Type B pancreatic cell (in vitro differentiated cells): ENCODE measurements around the gene TTBK1. TPM values are rescaled to one million over a fixed set of nuclear protein-coding genes. Genes with fewer than 3 reads are reported as not detected.

ENCODE experiments used
- DNase-seq: peaks from one replicate; pipeline ENCODE4 v3.0.0; 2021; ENCODE audit warnings: mixed read lengths; ENCODE audit not compliant: unreplicated experiment; ENCODE audit errors: extremely low spot score
- H3K27ac Mint-ChIP-seq: 2 replicates; pipeline ENCODE4 v1.8.0; 2021; ENCODE audit warnings: mild to moderate bottlenecking, mixed read lengths
- H3K27me3 Mint-ChIP-seq: 2 replicates; pipeline ENCODE4 v1.8.0; 2021; ENCODE audit warnings: mixed read lengths
- H3K36me3 Mint-ChIP-seq: 2 replicates; pipeline ENCODE4 v1.8.0; 2021; ENCODE audit warnings: mixed read lengths
- H3K4me1 Mint-ChIP-seq: one replicate; pipeline ENCODE4 v1.8.0; 2021; ENCODE audit warnings: mixed read lengths; ENCODE audit not compliant: unreplicated experiment
- H3K4me3 Mint-ChIP-seq: 2 replicates; pipeline ENCODE4 v1.8.0; 2021; ENCODE audit warnings: mild to moderate bottlenecking, mixed read lengths
- H3K9me3 Mint-ChIP-seq: 2 replicates; pipeline ENCODE4 v1.8.0; 2021; ENCODE audit warnings: mixed read lengths
- CTCF ChIP-seq: fragments of 200-600 bp; sonication (generic); conservative IDR thresholded peaks from 2 replicates; pipeline ENCODE4 v1.5.0; 2021; ENCODE audit warnings: antibody characterized with exemption, mild to moderate bottlenecking
- total RNA-seq: library from RNA; stranded (reverse); gene quantifications from 2 replicates; pipeline ENCODE4 v1.2.1, GENCODE V29; 2021; ENCODE audit warnings: low replicate concordance

TTBK1 gene
- total RNA-seq, 1 donor from 2014 or later: 1.7 TPM

GRCh38 chr6:43280234-43280633, 37.0 kb downstream of the TTBK1 start:
- H3K36me3 Mint-ChIP-seq: no peaks in the 10 kb centered on the region
- DNase-seq: no peak
- TF ChIP-seq CTCF: no peak
- H3K4me1 Mint-ChIP-seq: peaks cover 14% of the 10 kb centered on the region
- H3K9me3 Mint-ChIP-seq: no peaks in the 10 kb centered on the region
- peaks cover 49% of the 10 kb centered on the region for H3K27me3 Mint-ChIP-seq
- no peak overlapping the region for H3K4me3 Mint-ChIP-seq
- no peak overlapping the region for H3K27ac Mint-ChIP-seq

GRCh38 chr6:43282060-43282459, 38.8 kb downstream of the TTBK1 start:
- Mint-ChIP-seq H3K4me1 (peaks cover 11% of the 10 kb centered on the region), H3K36me3 (no peaks in the 10 kb centered on the region), H3K27ac (no peak overlapping the region), H3K4me3 (no peak overlapping the region), H3K27me3 (peaks cover 49% of the 10 kb centered on the region), H3K9me3 (no peaks in the 10 kb centered on the region)
- DNase-seq: no peak
- no peak for TF ChIP-seq CTCF

GRCh38 chr6:43282636-43283513, 39.6 kb downstream of the TTBK1 start:
- Mint-ChIP-seq H3K4me3 (no peak overlapping the region), H3K4me1 (peaks cover 12% of the 10 kb centered on the region), H3K9me3 (no peaks in the 10 kb centered on the region), H3K27ac (no peak overlapping the region), H3K36me3 (no peaks in the 10 kb centered on the region), H3K27me3 (peaks cover 46% of the 10 kb centered on the region)
- TF ChIP-seq CTCF: no peak
- no peak for DNase-seq

GRCh38 chr6:43283514-43283901, 40.2 kb downstream of the TTBK1 start:
- peaks cover 42% of the 10 kb centered on the region for H3K27me3 Mint-ChIP-seq
- no peak for DNase-seq
- H3K36me3 Mint-ChIP-seq: no peaks in the 10 kb centered on the region
- H3K4me1 Mint-ChIP-seq: peaks cover 5% of the 10 kb centered on the region
- TF ChIP-seq CTCF: no peak
- no peak overlapping the region for H3K4me3 Mint-ChIP-seq
- H3K9me3 Mint-ChIP-seq: no peaks in the 10 kb centered on the region
- no peak overlapping the region for H3K27ac Mint-ChIP-seq

- H3K9me3 Mint-ChIP-seq: no peaks in the 10 kb centered on the region
- TF ChIP-seq CTCF: no peak
- no peak overlapping the region for H3K4me3 Mint-ChIP-seq
- H3K27ac Mint-ChIP-seq: no peak overlapping the region
- no peaks in the 10 kb centered on the region for H3K36me3 Mint-ChIP-seq
- DNase-seq: no peak
- H3K4me1 Mint-ChIP-seq: peaks cover 3% of the 10 kb centered on the region
- H3K27me3 Mint-ChIP-seq: peaks cover 41% of the 10 kb centered on the region
Measured at GRCh38 chr6:43283905-43284304, 40.6 kb downstream of the TTBK1 start.
